Bronchial smooth muscle cell (primary cell): Measurements from ENCODE around the gene PLPP6. TPM values are rescaled to one million over a fixed set of nuclear protein-coding genes. Genes with fewer than 3 reads are reported as not detected.

ENCODE experiments used
- total RNA-seq: library from RNA; depleted of rRNA; stranded (reverse); fragments of >200 nt; gene quantifications from 2 replicates; pipeline ENCODE4 v1.2.1, GENCODE V29; 2014

PLPP6 gene
- 5.2 and 6.6 TPM in 2 replicates for total RNA-seq

GRCh38 chr9:4662108-4662988 is at the start of gene PLPP6:
Gene PLPP6 (plus strand): TSS chr9:4662294. CDS start chr9:4662376, 82 bp downstream.

GRCh38 chr9:4666042-4666699 is 4.1 kb downstream of the PLPP6 start, which contains the start of gene SPATA6L:
Gene SPATA6L (minus strand): TSS chr9:4666480. CDS start chr9:4666250, 230 bp downstream.

GRCh38 chr9:4679268-4680172 is 17.4 kb downstream of the PLPP6 start, which contains the start of gene CDC37L1:
Gene CDC37L1 (plus strand): TSS chr9:4679569. CDS start chr9:4679768, 199 bp downstream.

Other genes starting within 250 kb of the PLPP6 start
- 4.8 and 8.5 TPM in 2 replicates for gene SLC1A1, start 171.8 kb upstream of the PLPP6 start, total RNA-seq
- 0.26 and 0.63 TPM in 2 replicates for gene SPATA6L, start 4.2 kb downstream of the PLPP6 start, total RNA-seq
- 13.7 and 14.2 TPM in 2 replicates for gene CDC37L1, start 17.3 kb downstream of the PLPP6 start, total RNA-seq
- gene AK3, start 78.9 kb downstream of the PLPP6 start, total RNA-seq: 75.3 and 75.5 TPM in 2 replicates
- gene RCL1, start 130.7 kb downstream of the PLPP6 start, total RNA-seq: 7.2 and 7.6 TPM in 2 replicates